CD4-positive, CD25-positive, alpha-beta regulatory T cell (primary cell): Measurements from ENCODE around the gene BAZ1A. TPM values are rescaled to one million over a fixed set of nuclear protein-coding genes. Genes with fewer than 3 reads are reported as not detected.
A peak's percentile ranks its signal among the peaks of the same experiment; 100 is the strongest.

Experiments used
- ATAC-seq, 2 donors: fragments of 150-1000 bp; cut with Tn5 transposase; one replicate each; pipeline ENCODE4 v1.10.0; 2021; ENCODE audit warnings: low read depth in 2 of 2, moderate number of reproducible peaks in 2 of 2, moderate library complexity in 1 of 2
- DNase-seq, 3 donors: peaks; one replicate each; pipeline versions ENCODE4 v3.0.0 to v3.0.0-alpha.2; 2012 to 2022; ENCODE audit warnings: mixed read lengths in 1 of 3
- H3K27ac ChIP-seq: one replicate; pipeline ENCODE4 v1.7.0; 2013; ENCODE audit warnings: mild to moderate bottlenecking, low read length; ENCODE audit not compliant: insufficient read depth, poor library complexity, severe bottlenecking
- H3K27me3 ChIP-seq: one replicate; pipeline ENCODE4 v1.7.0; 2013; ENCODE audit warnings: low read length; ENCODE audit not compliant: control insufficient read depth, insufficient read depth
- H3K36me3 ChIP-seq: one replicate; pipeline ENCODE4 v1.7.0; 2013; ENCODE audit warnings: mild to moderate bottlenecking, low read length, moderate library complexity; ENCODE audit not compliant: control insufficient read depth, insufficient read depth
- H3K4me1 ChIP-seq: 2 replicates; pipeline ENCODE4 v1.7.0; 2013; ENCODE audit warnings: mild to moderate bottlenecking, low read length; ENCODE audit not compliant: insufficient read depth, control insufficient read depth, poor library complexity, severe bottlenecking
- H3K4me3 ChIP-seq: one replicate; pipeline ENCODE4 v1.7.0; 2013; ENCODE audit warnings: low read depth, mild to moderate bottlenecking, low read length, moderate library complexity
- H3K9me3 ChIP-seq, 2 experiments: 1 replicate in 1 of 2; 2 replicates in 1 of 2; pipeline ENCODE4 v1.7.0; 2013; ENCODE audit warnings: low read length in 2 of 2, mild to moderate bottlenecking in 1 of 2, moderate library complexity in 1 of 2; ENCODE audit not compliant: control insufficient read depth in 2 of 2
- H3K27ac Mint-ChIP-seq, 3 donors: one replicate each; pipeline ENCODE4 v1.8.0; 2020 to 2022; ENCODE audit warnings: mild to moderate bottlenecking in 3 of 3, mixed read lengths in 3 of 3, moderate library complexity in 2 of 3
- H3K27me3 Mint-ChIP-seq: one replicate; pipeline ENCODE4 v1.8.0; 2022; ENCODE audit warnings: mild to moderate bottlenecking, mixed read lengths
- H3K36me3 Mint-ChIP-seq: one replicate; pipeline ENCODE4 v1.8.0; 2020; ENCODE audit warnings: mixed read lengths
- H3K4me1 Mint-ChIP-seq, 4 donors: one replicate each; pipeline ENCODE4 v1.8.0; 2020 to 2022; ENCODE audit warnings: mixed read lengths in 4 of 4, mild to moderate bottlenecking in 1 of 4
- H3K4me3 Mint-ChIP-seq, 4 donors: one replicate each; pipeline ENCODE4 v1.8.0; 2020 to 2022; ENCODE audit warnings: mild to moderate bottlenecking in 4 of 4, mixed read lengths in 4 of 4, moderate library complexity in 3 of 4
- H3K9me3 Mint-ChIP-seq, 7 donors: one replicate each; pipeline ENCODE4 v1.8.0; 2020 to 2022; ENCODE audit warnings: mixed read lengths in 7 of 7, mild to moderate bottlenecking in 3 of 7, moderate library complexity in 2 of 7
- polyA plus RNA-seq, 4 donors: library from polyadenylated mRNA; unstranded; fragments of 300-500 nt; fragmentation: Illumina TruSeq; gene quantifications; one replicate each; pipeline ENCODE4 v1.2.3, GENCODE V29; 2021
- total RNA-seq: library from RNA; stranded (reverse); gene quantifications from one replicate; pipeline ENCODE4 v1.2.3, GENCODE V29; 2022

BAZ1A gene
- total and polyA plus RNA-seq, 5 donors from 2014 or later: 9.4 to 55.1 (median 10.2) TPM

DNA sequence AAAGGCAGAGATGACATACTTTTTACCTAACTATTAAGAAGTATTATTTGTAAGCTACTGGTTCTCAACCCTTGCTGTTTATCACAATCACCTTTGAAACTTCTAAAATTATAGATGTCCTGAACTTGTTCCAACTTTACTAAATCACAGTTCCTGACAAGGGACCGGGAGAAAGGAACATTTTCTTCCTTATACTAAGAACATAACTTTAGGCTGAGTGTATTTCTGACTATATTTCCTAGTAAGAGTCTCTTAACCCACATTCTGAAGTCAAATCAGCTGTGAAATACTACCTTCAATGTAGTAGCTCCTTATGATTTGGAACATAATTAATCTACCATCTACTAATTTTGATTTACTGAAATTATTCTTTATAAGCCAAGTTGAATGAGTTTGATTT is 80.2 kb downstream of the BAZ1A start:
- ATAC-seq: no peak
- no peaks in the 10 kb centered on the region for H3K9me3 ChIP-seq
- Mint-ChIP-seq H3K9me3 (no peaks in the 10 kb centered on the region), H3K27me3 (no peaks in the 10 kb centered on the region), H3K36me3 (peaks cover 39% of the 10 kb centered on the region), H3K4me3 (no peak overlapping the region), H3K4me1 (peaks cover 0 to 8% (median 4%) of the 10 kb centered on the region in 4 donors), H3K27ac (no peak overlapping the region)
- H3K36me3 ChIP-seq: peaks cover 70% of the 10 kb centered on the region
- no peak for DNase-seq
- H3K4me3 ChIP-seq: no peak overlapping the region
- H3K4me1 ChIP-seq: no peaks in the 10 kb centered on the region
- no peak overlapping the region for H3K27ac ChIP-seq
- H3K27me3 ChIP-seq: no peaks in the 10 kb centered on the region

DNA sequence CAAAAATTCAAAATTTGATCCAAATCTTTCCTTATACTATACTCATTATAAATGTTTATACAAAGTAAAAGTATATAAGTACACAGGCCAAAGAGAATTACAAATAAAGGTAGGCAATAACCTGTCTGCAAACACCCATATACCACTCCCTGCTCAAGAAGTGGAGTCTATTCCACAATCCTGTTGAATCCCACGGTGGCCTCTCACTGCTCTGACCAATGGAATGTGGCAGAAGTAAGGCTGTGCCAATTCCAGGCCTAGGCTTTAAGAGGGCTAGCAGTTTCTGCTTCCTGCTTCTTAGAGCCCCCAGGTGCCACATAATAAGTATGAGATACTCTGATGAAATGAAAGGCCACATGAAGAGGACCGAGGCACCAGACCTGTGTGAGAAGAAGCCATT is 80.9 kb downstream of the BAZ1A start:
- Histone ChIP-seq H3K4me1 (no peaks in the 10 kb centered on the region), H3K9me3 (no peaks in the 10 kb centered on the region), H3K4me3 (no peak overlapping the region), H3K36me3 (peaks cover 65% of the 10 kb centered on the region), H3K27ac (no peak overlapping the region), H3K27me3 (no peaks in the 10 kb centered on the region)
- Mint-ChIP-seq H3K4me3 (no peak overlapping the region), H3K4me1 (peaks cover 0 to 8% (median 6%) of the 10 kb centered on the region in 4 donors), H3K9me3 (no peaks in the 10 kb centered on the region), H3K27me3 (no peaks in the 10 kb centered on the region), H3K36me3 (peaks cover 38% of the 10 kb centered on the region), H3K27ac (no peak overlapping the region)
- ATAC-seq (no peak), DNase-seq (no peak)

GRCh38 chr14:34792598-34792997 is 82.6 kb downstream of the BAZ1A start:
- peaks cover 63% of the 10 kb centered on the region for H3K36me3 ChIP-seq
- H3K36me3 Mint-ChIP-seq: peaks cover 32% of the 10 kb centered on the region
- no peak overlapping the region for H3K27ac ChIP-seq
- ATAC-seq (no peak), DNase-seq (no peak)
- H3K27me3 ChIP-seq: no peaks in the 10 kb centered on the region
- H3K27ac Mint-ChIP-seq: no peak overlapping the region
- no peaks in the 10 kb centered on the region for H3K9me3 Mint-ChIP-seq
- H3K27me3 Mint-ChIP-seq: no peaks in the 10 kb centered on the region
- no peaks in the 10 kb centered on the region for H3K9me3 ChIP-seq
- no peak overlapping the region for H3K4me3 Mint-ChIP-seq
- no peak overlapping the region for H3K4me3 ChIP-seq
- peaks cover 0 to 8% (median 3%) of the 10 kb centered on the region in 4 donors for H3K4me1 Mint-ChIP-seq
- no peaks in the 10 kb centered on the region for H3K4me1 ChIP-seq

- no peak overlapping the region for H3K4me3 Mint-ChIP-seq
- Histone ChIP-seq H3K36me3 (peaks cover 51% of the 10 kb centered on the region), H3K4me3 (no peak overlapping the region), H3K27me3 (no peaks in the 10 kb centered on the region), H3K9me3 (no peaks in the 10 kb centered on the region), H3K27ac (no peak overlapping the region), H3K4me1 (no peaks in the 10 kb centered on the region)
- no peak for DNase-seq
- H3K9me3 Mint-ChIP-seq: no peaks in the 10 kb centered on the region
- peaks cover 0 to 10% (median 9%) of the 10 kb centered on the region in 4 donors for H3K4me1 Mint-ChIP-seq
- ATAC-seq: no peak
- no peaks in the 10 kb centered on the region for H3K27me3 Mint-ChIP-seq
- no peak overlapping the region for H3K27ac Mint-ChIP-seq
- peaks cover 31% of the 10 kb centered on the region for H3K36me3 Mint-ChIP-seq
Observed at GRCh38 chr14:34785223-34786006, 89.7 kb downstream of the BAZ1A start.

- Histone ChIP-seq H3K36me3 (peaks cover 54% of the 10 kb centered on the region), H3K4me3 (no peak overlapping the region), H3K27ac (no peak overlapping the region), H3K4me1 (no peaks in the 10 kb centered on the region), H3K27me3 (no peaks in the 10 kb centered on the region), H3K9me3 (no peaks in the 10 kb centered on the region)
- no peak overlapping the region for H3K4me3 Mint-ChIP-seq
- no peaks in the 10 kb centered on the region for H3K9me3 Mint-ChIP-seq
- H3K4me1 Mint-ChIP-seq: peaks cover 0 to 14% (median 7%) of the 10 kb centered on the region in 4 donors
- peaks cover 29% of the 10 kb centered on the region for H3K36me3 Mint-ChIP-seq
- no peaks in the 10 kb centered on the region for H3K27me3 Mint-ChIP-seq
- H3K27ac Mint-ChIP-seq: no peak overlapping the region
- ATAC-seq (no peak), DNase-seq (no peak)
Observed at GRCh38 chr14:34782031-34782430, 93.1 kb downstream of the BAZ1A start.

DNA sequence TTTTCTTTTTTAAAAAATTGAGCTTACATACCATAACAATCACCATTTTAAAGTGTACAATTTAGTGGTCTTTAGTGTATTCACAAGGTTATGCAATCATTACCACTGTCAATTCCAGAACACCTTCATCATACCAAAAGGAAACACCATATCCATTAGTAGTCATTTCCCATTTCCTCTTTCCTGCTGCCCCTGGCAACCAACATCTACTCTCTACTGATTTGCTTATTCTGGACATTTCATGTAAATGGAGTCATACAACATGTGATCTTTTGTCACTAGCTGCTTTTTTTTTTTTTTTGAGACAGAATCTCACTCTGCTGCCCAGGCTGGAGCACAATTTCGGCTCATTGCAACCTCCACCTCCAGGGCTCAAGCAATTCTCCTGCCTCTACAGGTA is 93.9 kb downstream of the BAZ1A start:
- peaks cover 0 to 14% (median 6%) of the 10 kb centered on the region in 4 donors for H3K4me1 Mint-ChIP-seq
- peaks cover 30% of the 10 kb centered on the region for H3K36me3 Mint-ChIP-seq
- ATAC-seq: no peak
- H3K4me1 ChIP-seq: no peaks in the 10 kb centered on the region
- H3K27ac ChIP-seq: no peak overlapping the region
- H3K27me3 Mint-ChIP-seq: no peaks in the 10 kb centered on the region
- H3K9me3 ChIP-seq: no peaks in the 10 kb centered on the region
- H3K27ac Mint-ChIP-seq: peak overlapping the region in 1 of 3 donors; percentile 51
- H3K4me3 Mint-ChIP-seq: no peak overlapping the region
- H3K9me3 Mint-ChIP-seq: no peaks in the 10 kb centered on the region
- DNase-seq: no peak
- no peaks in the 10 kb centered on the region for H3K27me3 ChIP-seq
- H3K4me3 ChIP-seq: no peak overlapping the region
- H3K36me3 ChIP-seq: peaks cover 57% of the 10 kb centered on the region

GRCh38 chr14:34780646-34781045 is 94.5 kb downstream of the BAZ1A start:
- no peak for DNase-seq
- Histone ChIP-seq H3K27me3 (no peaks in the 10 kb centered on the region), H3K4me3 (no peak overlapping the region), H3K36me3 (peaks cover 60% of the 10 kb centered on the region), H3K9me3 (no peaks in the 10 kb centered on the region), H3K4me1 (no peaks in the 10 kb centered on the region), H3K27ac (no peak overlapping the region)
- Mint-ChIP-seq H3K9me3 (no peaks in the 10 kb centered on the region), H3K36me3 (peaks cover 34% of the 10 kb centered on the region), H3K4me3 (no peak overlapping the region), H3K27me3 (no peaks in the 10 kb centered on the region), H3K27ac (peak overlapping the region in 2 of 3 donors; percentile 5 to 93), H3K4me1 (peaks cover 0 to 14% (median 5%) of the 10 kb centered on the region in 4 donors)
- no peak for ATAC-seq

GRCh38 chr14:34778744-34779143 is 96.4 kb downstream of the BAZ1A start:
- H3K36me3 Mint-ChIP-seq: peaks cover 43% of the 10 kb centered on the region
- no peak for DNase-seq
- peaks cover 67% of the 10 kb centered on the region for H3K36me3 ChIP-seq

More at GRCh38 chr14:34778744-34779143, 96.4 kb downstream of the BAZ1A start:
- no peak for ATAC-seq
- Histone ChIP-seq H3K9me3 (no peaks in the 10 kb centered on the region), H3K27me3 (no peaks in the 10 kb centered on the region), H3K4me1 (no peaks in the 10 kb centered on the region), H3K27ac (no peak overlapping the region), H3K4me3 (no peak overlapping the region)
- peaks cover 0 to 14% (median 6%) of the 10 kb centered on the region in 4 donors for H3K4me1 Mint-ChIP-seq
- H3K9me3 Mint-ChIP-seq: no peaks in the 10 kb centered on the region
- no peaks in the 10 kb centered on the region for H3K27me3 Mint-ChIP-seq
- no peak overlapping the region for H3K27ac Mint-ChIP-seq
- H3K4me3 Mint-ChIP-seq: no peak overlapping the region
